HG02763 (cell line): ENCODE results near the gene MGME1.
A peak's percentile ranks its signal among the peaks of the same experiment; 100 is the strongest.

Experiments used
- ATAC-seq: cut with Tn5 transposase; IDR thresholded peaks from one replicate; pipeline ENCODE4 v1.9.1; 2021; ENCODE audit warnings: mild to moderate bottlenecking, moderate library complexity; ENCODE audit not compliant: unreplicated experiment

Gene MGME1

GRCh38 chr20:17968366-17969277 is at the start of gene MGME1, which contains the start of gene SNX5:
MGME1 (plus strand) TSS chr20:17969018; CDS start chr20:17969860, 842 bp downstream.
SNX5 (minus strand) TSS chr20:17968794; CDS start chr20:17968425, 369 bp downstream.
- peak; percentile 74 for ATAC-seq

GRCh38 chr20:17919149-17919548 is 49.7 kb upstream of the MGME1 start:
- no peak for ATAC-seq

GRCh38 chr20:17921774-17922173 is 47.0 kb upstream of the MGME1 start:
- ATAC-seq: no peak

GRCh38 chr20:17925141-17925939 is 43.5 kb upstream of the MGME1 start:
- ATAC-seq: no peak

GRCh38 chr20:17925940-17926300 is 42.9 kb upstream of the MGME1 start:
- no peak for ATAC-seq

- ATAC-seq: no peak
Measured at GRCh38 chr20:17928211-17928611, 40.6 kb upstream of the MGME1 start.

GRCh38 chr20:17928633-17929311 is 40.0 kb upstream of the MGME1 start:
- no peak for ATAC-seq

GRCh38 chr20:17931513-17931912 is 37.3 kb upstream of the MGME1 start:
- ATAC-seq: no peak

- no peak for ATAC-seq
Measured at GRCh38 chr20:17932396-17932795, 36.4 kb upstream of the MGME1 start.

GRCh38 chr20:17933121-17933520 is 35.7 kb upstream of the MGME1 start:
- ATAC-seq: no peak

- no peak for ATAC-seq
Measured at GRCh38 chr20:17933711-17934110, 35.1 kb upstream of the MGME1 start.

- ATAC-seq: no peak
Measured at GRCh38 chr20:17934141-17934862, 34.5 kb upstream of the MGME1 start.

- no peak for ATAC-seq
Measured at GRCh38 chr20:17935186-17935585, 33.6 kb upstream of the MGME1 start.

GRCh38 chr20:17935761-17936160 is 33.1 kb upstream of the MGME1 start:
- no peak for ATAC-seq

GRCh38 chr20:17936286-17936760 is 32.5 kb upstream of the MGME1 start:
- ATAC-seq: no peak

- no peak for ATAC-seq
Measured at GRCh38 chr20:17936761-17937732, 31.8 kb upstream of the MGME1 start.

GRCh38 chr20:17938871-17939619 is 29.8 kb upstream of the MGME1 start:
- peak; percentile 68 for ATAC-seq

GRCh38 chr20:17939622-17940223 is 29.1 kb upstream of the MGME1 start:
- no peak for ATAC-seq
